Activated T-cell treated with anti-CD3 and anti-CD28 coated beads, Interleukin-2, amount 50 U/mL, for 24 hours (primary cell): Measurements from ENCODE around the gene GPC6.
"Not testable (repeated sequence)": the region's sequence is repeated elsewhere in the genome, so short reads cannot be mapped to it uniquely, and the experiment has no call there.

ENCODE experiments used
- DNase-seq: peaks from one replicate; pipeline ENCODE4 v3.0.0-alpha.2; 2020
- H3K27ac Mint-ChIP-seq: 2 replicates; pipeline ENCODE4 v1.8.0; 2020; ENCODE audit warnings: mild to moderate bottlenecking, mixed read lengths
- H3K27me3 Mint-ChIP-seq: 2 replicates; pipeline ENCODE4 v1.8.0; 2020; ENCODE audit warnings: mixed read lengths
- H3K36me3 Mint-ChIP-seq: 2 replicates; pipeline ENCODE4 v1.8.0; 2020; ENCODE audit warnings: low read depth, mixed read lengths
- H3K4me1 Mint-ChIP-seq: 2 replicates; pipeline ENCODE4 v1.8.0; 2020; ENCODE audit warnings: low read depth, mixed read lengths
- H3K4me3 Mint-ChIP-seq: 2 replicates; pipeline ENCODE4 v1.8.0; 2020; ENCODE audit warnings: mild to moderate bottlenecking, moderate library complexity, mixed read lengths
- H3K9me3 Mint-ChIP-seq: 2 replicates; pipeline ENCODE4 v1.8.0; 2020; ENCODE audit warnings: mixed read lengths

Gene GPC6

DNA sequence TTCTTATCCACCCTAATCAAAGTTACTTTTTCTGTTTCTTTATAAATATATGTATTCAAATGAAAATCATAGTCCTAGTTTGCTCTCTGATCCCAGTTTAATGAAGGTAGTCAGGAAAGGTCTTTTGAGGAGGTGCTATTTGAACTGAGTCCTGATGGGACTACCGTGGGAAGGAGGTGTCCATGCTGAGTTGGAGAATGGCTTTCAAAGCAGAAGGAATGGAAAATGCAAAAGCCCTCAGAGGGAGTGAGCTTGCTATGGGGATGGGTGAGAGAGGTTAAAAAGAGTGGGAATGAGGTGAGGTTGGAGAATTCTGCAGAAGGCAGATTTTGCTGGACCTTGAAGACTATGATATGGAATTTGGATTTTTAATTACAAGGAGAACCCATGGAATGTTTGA, 193.6 kb downstream of the GPC6 start:
- Mint-ChIP-seq H3K4me3 (no peak overlapping the region), H3K36me3 (no peaks in the 10 kb centered on the region), H3K9me3 (no peaks in the 10 kb centered on the region), H3K4me1 (no peaks in the 10 kb centered on the region), H3K27me3 (no peaks in the 10 kb centered on the region), H3K27ac (no peak overlapping the region)
- DNase-seq = no peak

DNA sequence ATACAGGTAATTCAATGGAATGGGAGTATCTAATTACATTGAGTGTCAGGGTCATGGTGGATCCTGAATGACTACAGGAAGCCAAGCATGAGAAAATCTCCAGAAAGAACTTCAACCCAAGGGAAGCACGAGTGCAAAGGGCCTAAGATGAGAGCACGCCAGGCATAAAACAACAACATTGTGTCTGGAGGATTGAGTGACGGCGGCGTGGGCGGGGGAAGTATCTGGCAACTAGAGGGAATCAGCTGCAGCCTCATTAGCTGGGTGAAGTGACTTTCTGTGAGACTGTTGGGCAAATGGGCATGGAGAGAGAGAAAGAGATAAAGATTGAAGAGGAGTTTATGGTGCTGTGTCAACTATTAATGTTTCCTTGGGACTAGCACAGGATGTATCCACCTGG, 194.3 kb downstream of the GPC6 start:
- no peaks in the 10 kb centered on the region for H3K4me1 Mint-ChIP-seq
- H3K4me3 Mint-ChIP-seq = no peak overlapping the region
- DNase-seq = no peak
- H3K27me3 Mint-ChIP-seq = no peaks in the 10 kb centered on the region
- H3K9me3 Mint-ChIP-seq = peaks cover 3% of the 10 kb centered on the region
- H3K36me3 Mint-ChIP-seq = no peaks in the 10 kb centered on the region
- H3K27ac Mint-ChIP-seq = no peak overlapping the region

DNA sequence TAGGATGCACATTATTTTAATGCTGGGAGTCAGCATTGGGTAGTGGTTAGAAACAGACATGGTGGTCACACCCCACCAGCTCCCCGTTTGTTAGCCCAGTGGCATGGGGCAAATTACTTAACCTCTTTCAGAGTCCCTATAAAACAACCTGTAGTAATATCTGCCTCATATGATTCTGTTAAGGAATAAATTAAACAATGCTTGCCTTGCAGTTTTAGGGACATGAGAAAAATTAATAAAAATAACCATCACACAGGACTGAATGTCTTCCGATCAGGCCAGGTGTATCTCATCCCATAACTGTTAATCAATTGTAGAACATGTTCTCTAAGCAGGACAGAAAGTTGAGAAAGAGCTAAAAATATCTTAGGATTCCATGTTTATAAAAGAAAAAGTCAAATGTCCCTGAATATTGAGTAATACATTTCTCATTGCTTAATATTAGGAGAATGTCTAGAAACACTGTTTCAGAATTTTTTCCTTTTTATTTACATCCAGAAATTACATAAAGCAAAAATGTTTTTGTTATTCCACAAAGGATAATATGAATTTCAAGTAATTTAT, 196.5 kb downstream of the GPC6 start:
- no peaks in the 10 kb centered on the region for H3K36me3 Mint-ChIP-seq

DNA sequence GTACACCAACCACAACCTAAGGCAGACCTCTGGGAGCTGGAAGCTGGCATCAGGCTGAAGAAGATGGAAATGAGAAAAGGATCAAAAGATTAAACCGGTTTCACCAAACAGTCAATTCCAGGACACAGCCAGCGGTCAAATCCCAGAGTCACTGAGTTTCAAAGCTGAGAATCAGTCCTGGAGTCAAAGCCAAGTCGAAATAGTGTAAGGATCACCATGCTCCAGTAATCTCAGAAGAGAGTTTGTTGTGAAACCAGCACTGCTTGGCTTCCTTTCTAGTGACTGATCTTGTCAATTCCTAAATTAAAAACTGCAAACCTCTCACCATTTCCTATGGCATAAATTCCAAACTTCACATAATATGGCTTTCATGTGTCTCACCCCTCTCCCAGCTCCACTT, 198.8 kb downstream of the GPC6 start:
- H3K4me3 Mint-ChIP-seq = no peak overlapping the region

More for the DNA sequence above, 196.5 kb downstream of the GPC6 start:
- Mint-ChIP-seq H3K27ac (no peak overlapping the region), H3K4me1 (no peaks in the 10 kb centered on the region), H3K27me3 (no peaks in the 10 kb centered on the region), H3K9me3 (peaks cover 6% of the 10 kb centered on the region), H3K4me3 (no peak overlapping the region)
- DNase-seq = no peak

DNA sequence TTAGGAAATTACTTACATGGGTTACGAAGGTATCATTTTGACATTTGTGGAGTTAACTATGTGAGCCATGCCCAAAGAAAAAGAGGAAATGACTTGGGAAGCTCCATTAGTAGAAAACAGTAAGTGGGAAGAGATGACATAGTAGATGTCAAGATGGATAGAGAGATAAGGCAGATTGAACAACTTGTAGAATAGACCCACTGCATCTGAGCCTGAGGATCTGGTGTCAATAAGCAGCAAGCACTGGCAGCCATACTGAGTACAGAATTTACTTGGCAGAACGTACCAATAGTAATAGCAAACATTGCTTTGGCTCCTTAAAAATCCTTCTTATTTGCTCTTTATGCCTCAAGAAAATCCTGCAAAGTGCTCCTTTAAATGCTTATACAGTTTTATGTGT, 203.8 kb downstream of the GPC6 start:
- DNase-seq = no peak
- Mint-ChIP-seq H3K9me3 (peaks cover 6% of the 10 kb centered on the region), H3K4me3 (no peak overlapping the region), H3K4me1 (no peaks in the 10 kb centered on the region), H3K27me3 (peaks cover 3% of the 10 kb centered on the region), H3K36me3 (no peaks in the 10 kb centered on the region), H3K27ac (no peak overlapping the region)

More for the DNA sequence above, 198.8 kb downstream of the GPC6 start:
- Mint-ChIP-seq H3K27me3 (peaks cover 3% of the 10 kb centered on the region), H3K4me1 (no peaks in the 10 kb centered on the region), H3K9me3 (peaks cover 6% of the 10 kb centered on the region), H3K36me3 (no peaks in the 10 kb centered on the region), H3K27ac (no peak overlapping the region)
- no peak for DNase-seq

DNA sequence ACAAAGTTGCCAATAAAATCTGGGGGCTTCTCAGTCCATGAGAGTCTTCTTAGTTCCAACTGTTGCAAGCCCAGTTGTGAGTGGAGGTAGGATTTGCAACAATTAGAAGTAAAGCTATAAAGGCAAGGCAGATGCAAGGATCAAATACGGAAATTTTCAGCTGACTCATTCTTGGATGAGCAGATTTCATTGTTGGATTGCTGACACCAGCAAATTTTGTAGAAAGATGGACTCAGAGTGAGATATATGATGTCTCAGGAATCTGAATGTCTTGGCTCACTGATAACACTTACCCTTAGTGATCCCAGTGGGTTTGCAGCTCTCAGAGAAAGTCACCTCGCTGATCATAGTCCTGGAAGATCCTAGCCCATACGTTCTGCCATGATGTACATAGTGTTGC, 209.0 kb downstream of the GPC6 start:
- Mint-ChIP-seq H3K4me1 (no peaks in the 10 kb centered on the region), H3K27ac (no peak overlapping the region), H3K4me3 (no peak overlapping the region), H3K27me3 (no peaks in the 10 kb centered on the region), H3K36me3 (no peaks in the 10 kb centered on the region), H3K9me3 (no peaks in the 10 kb centered on the region)
- no peak for DNase-seq

DNA sequence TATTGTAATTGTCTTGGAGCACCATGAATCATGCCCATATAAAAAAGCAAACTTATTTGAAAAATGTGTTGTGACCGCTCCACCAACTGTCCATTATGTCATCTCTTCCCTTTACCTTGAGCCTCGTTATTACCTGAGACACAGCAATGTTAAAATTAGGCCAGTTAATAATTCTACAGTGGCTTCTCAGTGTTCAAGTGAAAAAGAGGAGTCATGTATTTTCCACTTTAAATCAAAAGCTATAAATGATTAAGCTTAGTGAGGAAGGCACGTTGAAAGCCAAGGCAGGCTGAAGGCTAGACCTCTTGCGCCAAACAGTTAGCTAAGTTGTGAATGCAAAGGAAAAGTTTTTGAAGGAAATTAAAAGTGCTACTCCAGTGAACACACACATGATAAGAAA, 210.5 kb downstream of the GPC6 start:
- Mint-ChIP-seq H3K4me1 (no peaks in the 10 kb centered on the region), H3K36me3 (no peaks in the 10 kb centered on the region), H3K27me3 (no peaks in the 10 kb centered on the region), H3K4me3 (no peak overlapping the region), H3K9me3 (peaks cover 5% of the 10 kb centered on the region), H3K27ac (no peak overlapping the region)
- no peak for DNase-seq

DNA sequence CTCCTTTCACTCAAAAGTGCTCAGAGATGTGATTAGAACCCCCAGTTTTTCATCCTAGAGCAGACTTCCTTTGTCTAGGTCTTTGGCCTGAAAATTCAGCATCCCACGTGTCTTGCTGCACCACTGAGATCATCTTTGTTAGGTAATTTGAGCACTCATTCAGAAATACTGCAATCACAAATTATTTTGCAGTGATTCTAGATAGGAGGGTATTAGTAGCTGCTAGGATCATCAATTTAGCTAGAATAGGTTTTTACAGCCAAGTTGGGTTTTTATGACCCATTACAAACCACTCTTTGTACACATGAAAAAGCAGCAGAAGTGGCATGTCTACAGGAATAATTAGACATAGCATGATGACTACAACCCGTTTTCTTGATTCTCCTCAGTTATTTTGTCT, 219.6 kb downstream of the GPC6 start:
- H3K27me3 Mint-ChIP-seq = peaks cover 3% of the 10 kb centered on the region
- H3K9me3 Mint-ChIP-seq = peaks cover 4% of the 10 kb centered on the region
- H3K4me1 Mint-ChIP-seq = no peaks in the 10 kb centered on the region
- H3K27ac Mint-ChIP-seq = no peak overlapping the region
- no peak for DNase-seq
- no peaks in the 10 kb centered on the region for H3K36me3 Mint-ChIP-seq
- no peak overlapping the region for H3K4me3 Mint-ChIP-seq

DNA sequence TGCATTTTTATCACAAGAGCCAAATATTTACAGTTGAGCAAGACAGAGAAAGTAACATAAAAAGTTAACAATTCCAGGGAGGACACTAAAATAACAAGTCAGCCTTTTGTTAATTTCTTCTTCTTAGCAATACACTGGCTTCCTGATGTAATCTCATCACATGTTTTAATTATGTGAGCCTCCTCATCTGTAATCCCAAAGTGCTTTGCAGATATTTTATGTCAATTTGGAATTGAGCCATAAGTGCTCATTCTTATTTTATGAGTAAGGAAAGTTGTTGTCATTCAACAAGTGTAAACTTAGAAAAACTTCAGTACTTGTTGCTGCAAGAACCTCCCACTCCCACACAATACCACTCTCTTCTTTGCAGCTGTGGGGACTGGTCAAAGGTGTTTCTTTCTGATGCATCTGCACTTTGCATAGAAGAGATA, 223.6 kb downstream of the GPC6 start:
- DNase-seq = no peak

DNA sequence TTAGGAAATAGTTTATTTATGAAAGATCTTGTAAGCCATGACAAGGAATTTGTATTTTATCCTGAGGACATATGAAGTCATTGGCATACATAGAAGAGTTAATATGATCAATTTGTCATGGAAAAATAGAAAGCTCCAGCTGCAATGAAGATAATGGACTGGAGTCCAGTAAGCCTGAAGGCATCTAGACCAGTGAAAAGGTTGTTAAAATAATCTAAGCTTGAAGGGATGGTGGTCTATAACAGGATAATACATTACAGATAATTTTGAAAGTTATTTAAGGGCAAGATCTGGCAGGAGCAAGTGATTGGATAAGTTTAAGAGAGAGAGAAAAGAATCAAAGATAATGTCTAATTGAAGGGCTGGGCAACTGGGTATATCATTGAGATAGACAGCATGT, 224.2 kb downstream of the GPC6 start:
- Mint-ChIP-seq H3K27ac (no peak overlapping the region), H3K4me1 (no peaks in the 10 kb centered on the region), H3K36me3 (no peaks in the 10 kb centered on the region), H3K9me3 (no peaks in the 10 kb centered on the region), H3K27me3 (peaks cover 3% of the 10 kb centered on the region), H3K4me3 (no peak overlapping the region)
- DNase-seq = no peak

More for the DNA sequence above, 223.6 kb downstream of the GPC6 start:
- peaks cover 3% of the 10 kb centered on the region for H3K27me3 Mint-ChIP-seq
- no peaks in the 10 kb centered on the region for H3K9me3 Mint-ChIP-seq
- no peak overlapping the region for H3K4me3 Mint-ChIP-seq
- no peak overlapping the region for H3K27ac Mint-ChIP-seq
- no peaks in the 10 kb centered on the region for H3K36me3 Mint-ChIP-seq
- no peaks in the 10 kb centered on the region for H3K4me1 Mint-ChIP-seq

DNA sequence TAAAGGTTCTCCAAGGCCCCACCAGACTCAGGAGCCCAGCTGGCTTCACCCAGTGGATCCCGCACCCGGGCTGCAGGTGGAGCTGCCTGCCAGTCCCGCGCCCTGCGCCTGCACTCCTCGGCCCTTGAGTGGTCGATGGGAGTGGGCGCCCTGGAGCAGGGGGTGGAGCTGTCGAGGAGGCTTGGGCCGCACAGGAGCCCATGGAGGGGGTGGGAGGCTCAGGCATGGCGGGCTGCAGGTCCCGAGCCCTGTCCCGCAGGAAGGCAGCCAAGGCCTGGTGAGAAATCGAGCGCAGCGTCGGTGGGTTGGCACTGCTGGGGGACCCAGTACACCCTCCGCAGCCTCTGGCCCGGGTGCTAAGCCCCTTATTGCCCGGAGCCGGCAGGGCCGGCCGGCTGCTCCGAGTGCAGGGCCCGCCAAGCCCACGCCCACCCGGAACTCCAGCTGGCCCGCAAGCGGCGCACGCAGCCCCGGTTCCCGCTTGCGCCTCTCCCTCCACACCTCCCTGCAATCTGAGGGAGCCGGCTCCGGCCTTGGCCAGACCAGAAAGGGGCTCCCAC, 228.1 kb downstream of the GPC6 start:
- H3K36me3 Mint-ChIP-seq, DNase-seq, H3K9me3 Mint-ChIP-seq, H3K27ac Mint-ChIP-seq, H3K4me3 Mint-ChIP-seq, H3K4me1 Mint-ChIP-seq, H3K27me3 Mint-ChIP-seq: not testable (repeated sequence)

DNA sequence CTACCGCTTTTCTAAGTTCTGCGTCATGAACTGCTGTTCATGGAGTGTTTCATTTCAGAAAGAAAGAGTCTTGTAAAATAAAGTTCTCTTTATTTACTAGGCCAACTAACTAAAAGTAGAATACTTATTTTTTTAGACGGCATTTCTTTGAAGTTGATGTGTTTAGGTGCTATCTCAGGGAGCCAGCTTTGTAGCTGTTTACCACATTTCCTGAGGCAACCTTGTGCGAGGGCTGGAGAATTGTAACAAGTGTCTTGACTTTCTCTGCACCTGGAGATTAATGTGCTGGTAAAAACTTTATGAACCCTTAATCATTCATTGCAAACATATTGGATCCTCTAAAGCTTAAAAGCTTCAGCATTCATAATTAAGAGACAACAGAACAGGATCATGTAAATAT, 229.3 kb downstream of the GPC6 start:
- H3K27me3 Mint-ChIP-seq = no peaks in the 10 kb centered on the region
- H3K36me3 Mint-ChIP-seq = no peaks in the 10 kb centered on the region
- no peak overlapping the region for H3K4me3 Mint-ChIP-seq
- no peaks in the 10 kb centered on the region for H3K9me3 Mint-ChIP-seq
- H3K4me1 Mint-ChIP-seq = no peaks in the 10 kb centered on the region
- DNase-seq = no peak
- H3K27ac Mint-ChIP-seq = no peak overlapping the region

DNA sequence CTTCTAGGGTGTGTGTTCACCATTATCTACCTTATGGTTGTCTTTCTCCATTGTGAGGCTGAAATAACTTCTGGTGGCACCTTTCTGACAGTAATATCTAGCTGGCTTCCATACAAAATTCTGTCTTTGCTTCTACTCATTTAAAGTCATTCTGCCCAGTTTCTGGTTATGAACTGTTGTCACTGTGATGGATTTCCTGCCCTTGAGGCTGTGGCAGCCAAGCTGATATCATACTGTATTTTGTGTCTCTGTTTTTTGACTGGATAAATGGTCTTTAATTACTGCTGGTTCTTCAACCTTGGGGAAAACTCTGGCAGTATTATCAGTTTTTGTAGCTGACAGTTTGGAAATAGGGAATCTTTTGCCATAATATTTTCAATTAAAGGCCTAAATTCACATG, 233.4 kb downstream of the GPC6 start:
- Mint-ChIP-seq H3K27me3 (no peaks in the 10 kb centered on the region), H3K36me3 (no peaks in the 10 kb centered on the region), H3K9me3 (no peaks in the 10 kb centered on the region), H3K4me3 (no peak overlapping the region), H3K27ac (no peak overlapping the region), H3K4me1 (no peaks in the 10 kb centered on the region)
- no peak for DNase-seq

DNA sequence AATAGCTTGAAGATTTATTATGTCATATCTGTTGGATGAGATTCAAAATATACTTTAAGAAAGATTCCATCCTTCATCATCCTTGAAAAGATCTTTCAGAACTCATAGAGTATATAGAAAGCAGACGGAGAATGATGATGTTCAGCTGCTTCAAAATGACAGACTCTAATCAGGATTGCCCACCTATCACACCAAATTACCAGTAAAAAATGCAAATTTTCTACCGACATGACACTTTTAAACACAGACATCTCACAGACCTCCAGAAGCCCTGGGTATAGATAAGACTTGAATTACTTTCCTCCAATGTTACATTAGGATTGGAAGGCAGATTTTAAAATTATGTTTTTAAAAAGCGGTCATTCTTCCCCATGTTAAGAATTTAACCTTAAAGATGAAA, 235.5 kb downstream of the GPC6 start:
- Mint-ChIP-seq H3K9me3 (no peaks in the 10 kb centered on the region), H3K4me3 (no peak overlapping the region), H3K4me1 (no peaks in the 10 kb centered on the region), H3K27me3 (no peaks in the 10 kb centered on the region), H3K27ac (no peak overlapping the region), H3K36me3 (no peaks in the 10 kb centered on the region)
- DNase-seq = no peak

DNA sequence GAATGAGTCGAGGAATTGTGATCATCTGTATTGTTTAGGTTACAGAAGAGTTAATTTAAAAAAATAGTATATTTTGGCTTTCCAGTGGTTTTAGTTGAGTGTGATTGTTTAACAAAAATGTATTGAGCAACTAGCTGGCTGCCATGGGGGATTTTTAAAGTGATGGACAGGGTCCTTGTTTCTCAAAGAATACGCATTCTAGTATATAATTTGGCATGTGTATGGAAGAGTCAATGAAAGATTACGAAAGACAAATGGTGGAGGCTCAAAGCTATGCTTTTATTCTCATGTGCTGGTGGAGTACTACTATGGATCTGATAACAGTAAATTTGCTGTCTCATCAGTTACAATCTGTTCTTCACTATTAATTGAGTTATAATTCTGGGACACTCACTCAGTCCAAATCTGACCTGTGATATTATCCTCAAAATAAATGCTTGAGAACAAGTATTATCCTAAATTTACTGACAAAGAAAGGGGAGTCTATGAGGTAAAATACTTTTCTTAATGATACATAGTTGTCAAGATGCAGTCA, 240.0 kb downstream of the GPC6 start:
- no peak overlapping the region for H3K27ac Mint-ChIP-seq
- DNase-seq = no peak
- H3K4me1 Mint-ChIP-seq = no peaks in the 10 kb centered on the region
- peaks cover 7% of the 10 kb centered on the region for H3K9me3 Mint-ChIP-seq
- no peaks in the 10 kb centered on the region for H3K36me3 Mint-ChIP-seq
- H3K4me3 Mint-ChIP-seq = no peak overlapping the region
- no peaks in the 10 kb centered on the region for H3K27me3 Mint-ChIP-seq

DNA sequence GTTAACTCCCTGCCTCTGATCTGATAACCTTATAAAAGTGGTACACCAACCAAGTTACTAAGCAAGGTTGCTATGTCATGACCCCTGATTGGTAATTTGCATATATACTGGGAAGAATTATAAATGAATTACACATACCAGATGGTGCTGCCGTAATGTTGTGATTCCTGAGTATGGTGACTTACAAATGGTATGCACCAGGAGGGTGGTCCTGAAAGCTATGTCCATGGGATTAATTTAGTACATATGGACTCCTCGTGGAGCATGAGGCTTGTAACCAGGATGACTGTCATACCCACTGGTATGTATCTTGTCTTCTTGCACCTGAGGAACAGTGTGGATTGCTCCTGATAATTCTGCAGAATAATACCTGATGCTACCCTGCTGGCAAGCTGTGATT, 240.6 kb downstream of the GPC6 start:
- Mint-ChIP-seq H3K4me3 (no peak overlapping the region), H3K36me3 (no peaks in the 10 kb centered on the region), H3K4me1 (no peaks in the 10 kb centered on the region), H3K9me3 (peaks cover 10% of the 10 kb centered on the region), H3K27me3 (no peaks in the 10 kb centered on the region), H3K27ac (no peak overlapping the region)
- DNase-seq = no peak
